ENCODE results near the gene GBGT1. TPM values are rescaled to one million over a fixed set of nuclear protein-coding genes. Genes with fewer than 3 reads are reported as not detected.

The GBGT1 gene
- total RNA-seq, 2 experiments from 2014 or later, result 1.6 to 2.9 TPM

DNA sequence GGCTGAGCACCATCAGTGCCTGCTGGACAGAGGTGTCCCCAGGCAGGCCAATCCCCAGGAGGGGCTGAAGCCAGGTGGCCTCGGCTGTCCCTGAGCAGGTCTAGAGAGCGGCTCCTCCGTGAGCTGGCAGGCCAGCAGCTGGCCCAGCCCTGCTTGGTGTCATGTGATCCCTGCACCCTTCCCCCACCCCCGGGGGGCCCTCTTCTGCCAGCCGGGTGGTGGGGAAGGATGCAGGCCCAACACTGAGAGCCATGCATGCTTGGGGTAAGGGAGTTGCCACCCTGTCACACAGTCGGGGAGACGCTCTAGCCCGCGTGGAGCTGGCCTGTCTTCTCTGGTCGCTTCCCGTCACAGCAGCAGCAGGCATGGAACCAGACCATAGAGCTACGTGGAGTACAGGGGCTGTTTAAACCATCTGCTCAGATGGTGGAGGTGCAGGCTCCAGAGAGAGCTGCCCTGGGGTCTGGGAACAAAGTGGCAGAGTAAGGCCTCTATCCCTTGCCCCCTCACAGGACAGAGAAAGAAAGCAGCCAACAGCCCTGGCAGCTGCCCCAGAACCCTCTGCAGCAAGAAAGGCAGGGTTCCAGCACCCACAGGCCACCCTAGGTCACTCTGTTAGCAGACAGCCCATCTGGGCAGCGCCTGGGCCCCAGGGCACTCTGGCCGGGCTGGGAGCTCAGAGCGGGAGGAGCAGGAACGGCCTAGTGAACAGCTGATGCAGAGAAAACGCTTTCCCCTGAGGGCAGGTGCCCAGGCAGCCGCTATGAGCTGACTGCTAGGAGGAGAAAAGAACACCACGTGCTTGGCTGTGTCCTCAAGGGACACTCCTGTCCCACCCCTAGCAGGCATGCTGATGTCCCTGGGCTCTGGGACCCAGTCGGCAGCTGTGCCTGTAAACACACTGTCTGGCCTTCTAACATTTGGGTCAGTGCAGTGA lies 49.5 kb downstream of the GBGT1 start:
- H3K4me3 Mint-ChIP-seq, result no peak overlapping the region
- peak overlapping the region; percentile 50 for H3K27ac Mint-ChIP-seq
- H3K4me1 Mint-ChIP-seq, result peaks cover 52% of the 10 kb centered on the region
- H3K9me3 Mint-ChIP-seq, result no peaks in the 10 kb centered on the region
- H3K27me3 Mint-ChIP-seq, result no peaks in the 10 kb centered on the region
- peaks cover 1% of the 10 kb centered on the region for H3K36me3 Mint-ChIP-seq
- no peak for DNase-seq

DNA sequence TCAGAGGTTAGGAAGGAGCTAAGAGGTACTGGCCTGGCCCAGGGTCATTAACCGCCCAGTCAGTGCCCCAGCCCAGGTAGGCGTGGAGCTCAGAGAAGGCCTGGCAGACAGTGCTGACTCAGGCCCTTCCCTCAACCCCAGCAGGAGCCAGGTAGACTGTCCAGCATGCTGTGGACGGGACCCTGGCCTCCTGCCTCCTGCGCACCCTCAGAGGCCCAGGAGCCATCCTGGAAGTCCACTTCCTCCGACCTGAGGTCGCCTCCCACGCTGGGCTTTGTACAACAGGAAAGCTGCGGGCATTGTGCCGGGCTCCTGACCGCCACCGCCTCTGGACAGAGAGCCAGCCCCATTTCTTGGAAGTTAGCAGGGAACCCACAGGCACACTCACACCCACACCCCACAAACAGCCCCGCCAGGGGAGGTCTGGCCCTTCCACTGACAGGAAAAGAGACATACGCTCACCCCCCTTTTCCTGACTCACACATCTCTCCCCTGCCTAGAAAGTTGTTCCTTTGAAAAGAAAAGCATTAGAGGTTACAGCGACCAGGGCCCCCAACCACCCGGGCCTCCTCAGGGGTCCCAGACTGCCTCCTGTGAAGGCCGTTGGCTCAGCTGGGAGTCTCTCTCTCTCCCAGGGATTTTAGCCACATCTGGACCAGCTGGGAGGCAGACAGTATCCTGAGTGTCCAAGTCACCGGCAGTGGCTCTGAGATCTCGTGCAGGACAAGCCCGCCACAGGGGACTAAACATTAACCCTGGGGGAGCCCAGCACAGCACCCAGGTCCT lies 50.4 kb downstream of the GBGT1 start:
- Mint-ChIP-seq H3K4me1 (peaks cover 47% of the 10 kb centered on the region), H3K27me3 (no peaks in the 10 kb centered on the region), H3K27ac (peak overlapping the region; percentile 56), H3K9me3 (no peaks in the 10 kb centered on the region), H3K4me3 (peak overlapping the region; percentile 40), H3K36me3 (peaks cover 1% of the 10 kb centered on the region)
- DNase-seq, result no peak

DNA sequence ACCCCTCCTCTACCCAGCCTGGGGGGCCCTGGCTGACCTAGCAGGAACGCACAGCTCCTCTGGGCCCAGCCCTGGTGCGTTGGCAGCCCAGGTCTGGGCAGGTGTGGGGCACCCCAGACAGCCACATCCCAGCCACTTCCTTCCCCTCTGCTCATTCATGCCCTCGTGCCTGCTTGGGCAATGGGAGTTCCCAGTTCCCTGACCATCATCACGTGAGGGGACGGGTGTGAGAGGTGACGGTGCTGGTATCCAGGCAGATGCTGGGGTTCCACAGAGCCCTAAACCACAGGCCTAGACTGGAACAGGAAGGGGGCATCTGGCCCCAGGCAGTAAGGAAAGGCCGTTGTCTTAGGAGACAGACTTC lies 51.1 kb downstream of the GBGT1 start:
- Mint-ChIP-seq H3K4me1 (peaks cover 42% of the 10 kb centered on the region), H3K9me3 (no peaks in the 10 kb centered on the region), H3K4me3 (no peak overlapping the region), H3K27me3 (no peaks in the 10 kb centered on the region), H3K27ac (peak overlapping the region; percentile 56), H3K36me3 (peaks cover 1% of the 10 kb centered on the region)
- no peak for DNase-seq

DNA sequence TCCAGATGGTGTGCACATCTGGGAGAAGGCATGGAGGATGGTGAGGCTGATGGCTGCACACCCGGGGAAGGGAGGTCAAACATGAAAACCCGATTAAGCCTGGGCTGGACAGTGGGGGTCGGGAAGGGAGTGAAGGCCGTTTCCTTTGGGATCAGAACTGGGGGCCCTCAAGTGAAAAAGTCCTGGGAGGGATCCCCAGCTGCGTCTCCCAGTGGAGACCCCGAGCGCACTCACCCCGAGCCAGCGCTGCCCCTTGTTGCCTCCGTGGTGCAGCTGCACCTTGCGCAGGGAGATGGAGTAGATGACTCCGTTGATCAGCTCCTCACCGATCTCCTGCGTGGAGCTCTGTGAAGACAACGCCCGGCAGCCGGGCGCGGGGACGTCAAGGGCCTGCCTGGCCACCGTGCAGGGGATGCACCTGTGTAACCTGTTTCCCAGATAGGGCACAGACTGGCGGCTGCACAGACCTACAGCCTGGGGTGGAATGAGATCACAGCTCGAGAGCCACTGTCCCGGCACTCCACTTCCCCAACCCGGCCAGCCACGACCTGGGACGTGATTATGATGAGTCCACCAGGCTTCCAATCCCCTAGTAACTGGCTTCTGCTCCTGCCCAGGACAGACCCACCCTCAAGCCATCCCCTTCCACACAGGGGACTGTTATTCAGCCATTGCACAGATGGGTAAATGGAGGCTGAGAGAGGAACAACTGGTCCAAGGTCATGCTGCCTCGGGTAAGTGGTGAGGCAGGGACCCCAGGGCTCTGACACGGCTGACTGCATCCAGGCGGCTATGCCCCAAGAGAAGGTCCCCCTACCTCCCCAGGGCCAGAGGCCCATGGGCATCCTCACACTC lies 51.7 kb downstream of the GBGT1 start:
- no peaks in the 10 kb centered on the region for H3K9me3 Mint-ChIP-seq
- no peak for DNase-seq
- peaks cover 37% of the 10 kb centered on the region for H3K4me1 Mint-ChIP-seq
- no peaks in the 10 kb centered on the region for H3K27me3 Mint-ChIP-seq
- H3K27ac Mint-ChIP-seq, result no peak overlapping the region
- H3K36me3 Mint-ChIP-seq, result peaks cover 1% of the 10 kb centered on the region
- H3K4me3 Mint-ChIP-seq, result no peak overlapping the region

DNA sequence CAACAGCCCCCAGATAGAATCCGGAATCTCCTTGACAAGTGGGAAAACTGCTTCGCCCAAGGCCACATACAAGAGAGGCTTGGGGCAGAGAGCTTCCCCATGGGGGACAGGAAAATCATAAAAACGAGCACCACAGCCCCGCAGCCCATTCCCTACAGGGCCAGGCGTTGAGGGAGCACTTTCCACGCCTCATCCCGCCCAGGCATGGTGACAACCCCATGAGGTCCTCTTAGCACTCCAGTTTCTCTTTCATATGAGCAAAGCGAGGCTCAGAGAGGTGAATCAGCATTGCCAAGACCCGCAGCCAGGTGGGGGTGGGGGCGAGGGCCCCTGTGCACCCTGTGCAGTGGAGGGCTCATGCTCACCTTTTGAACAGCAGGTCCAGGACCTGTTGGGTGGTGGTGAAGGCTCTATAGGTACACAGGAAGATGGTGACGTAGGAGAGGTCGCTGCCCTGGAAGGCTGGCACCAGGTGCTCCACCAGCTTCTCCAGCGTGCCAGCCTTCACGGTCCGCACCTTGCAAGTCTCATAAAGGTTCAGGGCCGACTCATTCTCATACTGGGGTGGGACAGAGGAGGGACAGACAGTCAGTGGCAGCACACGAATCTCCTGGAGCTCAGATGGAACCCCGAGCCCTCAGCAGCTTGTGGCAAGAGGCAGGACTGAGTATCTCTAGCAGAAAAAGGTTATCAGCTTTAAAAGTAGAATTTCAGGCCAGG lies 53.6 kb downstream of the GBGT1 start:
- DNase-seq, result no peak
- Mint-ChIP-seq H3K4me1 (peaks cover 27% of the 10 kb centered on the region), H3K36me3 (peaks cover 5% of the 10 kb centered on the region), H3K27ac (peak overlapping the region; percentile 29), H3K27me3 (no peaks in the 10 kb centered on the region), H3K9me3 (no peaks in the 10 kb centered on the region), H3K4me3 (no peak overlapping the region)

DNA sequence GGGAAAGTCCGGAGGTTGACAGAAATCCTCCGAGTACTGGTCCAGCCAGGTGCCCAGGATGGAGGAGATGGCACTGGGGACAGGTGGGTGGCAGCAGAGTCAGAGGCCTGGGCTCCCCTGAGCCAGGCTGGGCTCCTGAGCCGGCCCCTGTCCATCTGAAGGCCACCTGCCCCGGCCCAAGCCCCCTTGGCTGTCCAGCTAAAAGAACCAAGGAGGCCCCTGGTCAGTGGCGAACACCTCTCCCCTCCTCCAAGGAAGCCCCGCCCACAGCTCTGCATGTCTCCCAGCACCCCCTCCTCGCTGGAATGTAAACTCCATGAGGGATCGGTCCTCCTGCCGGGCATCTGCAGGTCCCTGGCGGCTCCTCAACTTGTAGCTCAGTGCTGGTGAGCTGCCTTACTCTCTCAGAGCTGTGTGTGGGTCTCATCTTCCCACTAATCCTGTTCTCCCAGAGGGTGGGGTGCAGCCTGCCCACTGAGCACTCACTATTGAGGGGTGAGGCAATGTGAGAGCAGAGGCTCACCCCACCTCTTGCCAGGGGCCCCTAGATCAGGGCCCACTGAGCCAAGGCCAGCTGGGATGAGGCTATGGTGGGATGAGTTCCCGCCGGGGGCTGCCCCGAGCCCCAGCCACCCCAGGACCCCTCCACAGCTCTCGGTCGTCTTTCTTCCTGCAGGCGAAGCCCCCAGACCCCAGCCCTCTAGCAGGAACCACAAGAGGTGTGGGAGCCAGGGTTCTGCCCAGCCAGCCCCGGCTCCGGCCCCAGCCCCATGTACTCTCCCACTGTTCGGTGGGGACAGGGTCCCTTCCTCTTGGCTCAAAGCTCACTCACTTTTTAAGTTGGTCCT lies 54.7 kb downstream of the GBGT1 start:
- no peak for DNase-seq

DNA sequence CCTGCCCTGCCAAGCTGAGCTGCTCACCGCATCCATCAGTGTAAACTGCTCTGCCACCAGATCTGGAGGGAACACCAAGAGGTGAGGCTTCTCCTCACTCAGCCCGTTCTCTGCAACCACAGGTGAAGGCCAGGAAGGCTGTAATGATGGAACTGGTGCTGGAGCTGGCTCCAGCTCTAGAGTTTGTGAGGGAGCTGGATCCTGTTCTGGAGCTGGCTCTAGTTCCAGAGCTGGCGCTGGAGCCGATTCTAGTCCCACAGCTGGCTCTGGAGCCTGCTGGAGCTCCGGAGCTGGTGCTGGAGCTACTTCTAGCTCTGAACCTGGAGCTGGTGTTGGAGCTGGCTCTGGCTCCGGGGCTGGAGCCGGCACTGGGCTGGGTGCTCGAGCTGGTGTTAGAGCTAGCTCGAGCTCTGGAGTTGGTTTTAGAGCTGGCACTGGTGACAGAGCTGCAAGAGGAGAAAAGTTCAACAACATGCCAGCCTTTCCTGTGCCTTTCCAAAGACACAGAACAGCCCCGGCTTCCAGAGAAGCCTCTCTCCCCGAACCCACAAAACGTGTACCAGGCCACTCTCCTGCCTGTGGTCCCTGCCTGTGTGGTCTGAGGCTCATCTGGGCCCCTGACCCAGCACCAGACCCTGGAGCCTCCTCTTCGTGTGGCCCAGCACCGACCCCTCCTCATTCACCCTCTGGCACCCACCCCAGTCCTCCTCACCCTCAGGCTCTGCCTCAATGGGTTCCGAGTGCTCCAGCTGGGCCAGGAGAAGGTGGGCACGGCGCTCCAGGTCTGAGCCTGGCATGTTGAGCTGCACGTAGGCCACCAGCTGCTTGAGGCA lies 55.5 kb downstream of the GBGT1 start:
- H3K36me3 Mint-ChIP-seq, result peaks cover 6% of the 10 kb centered on the region
- DNase-seq, result no peak
- no peak overlapping the region for H3K4me3 Mint-ChIP-seq
- H3K27ac Mint-ChIP-seq, result no peak overlapping the region
- H3K4me1 Mint-ChIP-seq, result peaks cover 10% of the 10 kb centered on the region
- no peaks in the 10 kb centered on the region for H3K27me3 Mint-ChIP-seq
- H3K9me3 Mint-ChIP-seq, result no peaks in the 10 kb centered on the region

More for the DNA sequence above, 54.7 kb downstream of the GBGT1 start:
- H3K4me3 Mint-ChIP-seq, result no peak overlapping the region
- peaks cover 18% of the 10 kb centered on the region for H3K4me1 Mint-ChIP-seq
- no peaks in the 10 kb centered on the region for H3K9me3 Mint-ChIP-seq
- H3K27ac Mint-ChIP-seq, result no peak overlapping the region
- peaks cover 5% of the 10 kb centered on the region for H3K36me3 Mint-ChIP-seq
- H3K27me3 Mint-ChIP-seq, result no peaks in the 10 kb centered on the region

DNA sequence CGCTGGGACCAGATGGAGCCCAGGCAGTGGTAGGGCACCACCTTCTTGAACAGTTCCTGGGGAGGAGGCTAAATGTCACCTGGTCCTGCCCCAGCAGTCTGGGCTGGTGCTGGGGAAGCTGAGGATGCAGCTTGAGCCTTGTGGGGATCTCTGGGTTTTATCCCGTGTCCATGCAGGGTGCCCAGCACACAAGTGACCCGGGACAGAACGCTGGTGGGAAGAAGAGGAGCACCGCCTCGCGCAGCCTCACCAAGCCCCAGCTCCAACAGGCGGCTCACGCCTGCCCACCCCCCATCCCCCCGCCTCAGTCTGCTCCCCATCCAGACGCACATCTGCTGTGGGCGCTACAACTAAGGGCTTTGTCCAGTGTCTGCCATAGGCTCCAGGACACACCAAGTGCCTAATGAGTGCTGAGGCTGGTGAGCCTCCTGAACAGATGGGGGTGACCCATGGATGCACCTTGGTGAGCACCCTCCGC lies 56.4 kb downstream of the GBGT1 start:
- H3K36me3 Mint-ChIP-seq, result peaks cover 11% of the 10 kb centered on the region
- H3K27me3 Mint-ChIP-seq, result no peaks in the 10 kb centered on the region
- H3K4me1 Mint-ChIP-seq, result peaks cover 4% of the 10 kb centered on the region
- H3K4me3 Mint-ChIP-seq, result no peak overlapping the region
- H3K27ac Mint-ChIP-seq, result no peak overlapping the region
- DNase-seq, result no peak
- H3K9me3 Mint-ChIP-seq, result no peaks in the 10 kb centered on the region

DNA sequence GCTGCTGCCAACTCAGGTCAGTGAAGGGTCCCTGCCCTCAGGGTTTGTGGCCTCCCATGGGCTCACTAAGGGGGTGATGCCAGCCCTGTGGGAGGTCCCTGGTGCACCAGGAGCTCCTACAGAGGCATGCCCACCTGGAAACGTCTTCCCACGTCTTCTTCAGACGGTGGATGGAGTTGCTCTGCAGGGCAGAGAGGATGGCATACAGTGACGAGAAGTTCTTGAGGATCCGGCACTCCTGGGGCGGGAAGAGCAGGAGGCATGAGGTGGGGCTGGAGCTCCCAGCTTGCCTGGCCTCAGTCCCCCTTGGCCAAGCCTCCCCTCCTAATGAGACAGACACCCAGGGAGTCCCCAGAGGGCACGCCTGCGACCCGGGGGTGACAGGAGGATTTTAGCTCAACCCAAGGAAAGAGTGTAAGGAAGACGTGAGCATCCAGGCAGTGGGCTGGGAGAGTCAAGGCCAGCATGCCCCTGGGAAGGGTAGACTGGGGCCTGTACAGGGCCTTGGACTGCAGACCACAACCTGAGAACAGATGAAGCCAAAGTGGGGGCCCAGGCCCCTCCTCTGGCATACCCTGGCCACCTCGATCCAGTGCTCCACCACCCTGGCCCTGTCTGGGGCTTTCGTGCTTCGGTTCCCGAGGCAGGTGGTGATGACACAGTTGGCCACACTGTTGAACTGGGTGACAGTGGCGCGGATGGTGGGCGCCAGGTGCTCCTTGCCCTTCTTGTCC lies 57.0 kb downstream of the GBGT1 start:
- no peak for DNase-seq
- Mint-ChIP-seq H3K27me3 (no peaks in the 10 kb centered on the region), H3K9me3 (no peaks in the 10 kb centered on the region), H3K36me3 (peaks cover 11% of the 10 kb centered on the region), H3K4me1 (peaks cover 4% of the 10 kb centered on the region), H3K27ac (no peak overlapping the region), H3K4me3 (no peak overlapping the region)

DNA sequence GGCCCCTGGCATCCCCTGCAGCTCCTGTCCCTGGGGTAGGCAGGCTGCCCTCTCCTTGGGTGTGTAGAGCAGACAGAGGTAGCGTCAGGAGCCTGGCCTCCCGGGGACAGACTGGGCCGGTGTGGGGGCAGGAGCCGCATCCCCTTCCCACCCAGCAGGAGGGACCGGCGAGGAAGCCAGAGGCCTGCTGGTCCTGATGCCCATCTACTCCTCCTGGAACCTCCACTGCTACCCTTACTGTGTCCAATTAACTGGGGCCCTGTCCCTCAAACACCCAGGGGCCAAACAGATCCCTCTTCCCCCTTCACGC lies 58.3 kb downstream of the GBGT1 start:
- no peak for DNase-seq
- peaks cover 4% of the 10 kb centered on the region for H3K4me1 Mint-ChIP-seq
- H3K27ac Mint-ChIP-seq, result no peak overlapping the region
- no peak overlapping the region for H3K4me3 Mint-ChIP-seq
- H3K36me3 Mint-ChIP-seq, result peaks cover 17% of the 10 kb centered on the region
- H3K27me3 Mint-ChIP-seq, result no peaks in the 10 kb centered on the region
- no peaks in the 10 kb centered on the region for H3K9me3 Mint-ChIP-seq

DNA sequence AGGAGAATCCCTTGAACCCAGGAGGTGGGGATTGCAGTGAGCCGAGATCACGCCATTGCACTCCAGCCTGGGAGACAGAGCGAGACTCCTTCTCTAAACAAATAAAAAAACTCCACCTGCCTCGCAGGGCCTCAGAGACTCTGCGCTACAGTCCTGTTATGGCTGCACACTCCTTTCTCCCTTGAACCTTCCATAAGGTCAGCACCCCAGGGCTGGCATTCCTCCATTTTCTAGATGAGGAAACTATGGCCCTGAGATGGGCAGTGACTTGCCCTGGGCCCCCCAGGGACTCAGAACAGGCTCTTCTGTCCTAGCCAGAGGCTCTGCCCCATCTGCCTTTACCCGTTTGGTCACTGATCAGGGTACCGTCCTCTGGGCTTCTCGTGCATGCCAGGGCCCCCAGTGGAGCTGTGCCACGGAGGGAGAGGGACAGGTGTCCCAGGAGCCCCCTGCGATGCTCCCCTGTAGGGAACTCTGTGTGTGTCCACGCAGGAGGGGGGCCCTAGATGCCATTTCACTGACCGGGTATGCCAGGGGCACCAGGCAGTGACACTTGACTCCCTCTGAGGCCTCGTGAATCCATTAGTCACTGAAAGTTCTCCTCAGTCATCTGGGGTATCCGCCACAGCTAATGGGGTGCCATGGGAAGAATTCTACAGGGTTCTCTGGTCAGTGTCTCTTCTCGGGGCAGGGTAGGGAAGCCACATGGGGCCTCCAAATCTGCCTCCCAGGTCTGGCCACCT lies 58.8 kb downstream of the GBGT1 start:
- H3K27me3 Mint-ChIP-seq, result no peaks in the 10 kb centered on the region
- no peak overlapping the region for H3K4me3 Mint-ChIP-seq
- peaks cover 19% of the 10 kb centered on the region for H3K36me3 Mint-ChIP-seq
- no peaks in the 10 kb centered on the region for H3K9me3 Mint-ChIP-seq
- no peaks in the 10 kb centered on the region for H3K4me1 Mint-ChIP-seq
- DNase-seq, result no peak
- H3K27ac Mint-ChIP-seq, result no peak overlapping the region

DNA sequence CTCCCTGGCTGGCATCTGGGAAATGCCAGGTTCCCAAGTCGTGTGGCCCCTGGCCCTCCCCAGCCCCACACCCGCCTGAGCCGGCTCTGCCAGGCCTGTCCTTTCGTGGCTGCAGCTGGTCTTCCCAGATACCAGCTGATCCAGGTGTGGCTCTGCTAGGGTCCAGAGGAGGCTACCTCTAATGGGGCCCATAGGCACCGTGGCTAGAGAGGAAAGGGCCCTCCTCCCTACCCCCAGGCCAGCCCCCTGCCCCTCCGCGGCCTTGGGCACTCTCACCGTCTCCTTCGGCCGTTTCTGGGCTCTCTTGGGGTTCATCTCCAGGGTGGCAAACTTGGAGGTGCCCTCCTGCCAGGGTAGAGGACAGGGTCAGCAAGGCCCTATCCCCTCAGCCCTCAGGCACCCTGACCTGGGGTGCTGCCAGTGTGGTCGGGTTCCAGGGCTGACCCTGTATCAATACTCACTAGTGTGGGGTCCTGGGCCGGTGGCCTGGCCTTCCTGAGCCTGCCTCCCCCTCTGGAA lies 59.7 kb downstream of the GBGT1 start:
- H3K27ac Mint-ChIP-seq, result no peak overlapping the region
- peaks cover 25% of the 10 kb centered on the region for H3K36me3 Mint-ChIP-seq
- no peaks in the 10 kb centered on the region for H3K9me3 Mint-ChIP-seq
- DNase-seq, result no peak
- H3K27me3 Mint-ChIP-seq, result no peaks in the 10 kb centered on the region
- H3K4me1 Mint-ChIP-seq, result no peaks in the 10 kb centered on the region
- H3K4me3 Mint-ChIP-seq, result no peak overlapping the region
